K562 (cell line): ENCODE results near the gene MTMR4. TPM values are rescaled to one million over a fixed set of nuclear protein-coding genes. Genes with fewer than 3 reads are reported as not detected.

Experiments
- C11orf30 ChIP-seq: fragments of 450-650 bp; IDR thresholded peaks from 2 replicates; pipeline ENCODE4 v1.6.1; 2016; ENCODE audit warnings: low read depth, mild to moderate bottlenecking
- CBX3 ChIP-seq, 2 experiments: IDR thresholded peaks; 1 replicate in 1 of 2; 2 replicates in 1 of 2; pipeline ENCODE4 v1.6.1; 2012; ENCODE audit warnings: inconsistent platforms in 2 of 2, low read length in 2 of 2, borderline replicate concordance in 1 of 2, control low read depth in 1 of 2
- CTBP1 ChIP-seq: fragments of 450-650 bp; IDR thresholded peaks from 2 replicates; pipeline ENCODE4 v1.6.1; 2016; ENCODE audit warnings: borderline replicate concordance
- CXXC5 ChIP-seq: fragments of 250-450 bp; sonication (Bioruptor Pico); IDR thresholded peaks from 2 replicates; pipeline ENCODE4 v1.8.0; 2022; ENCODE audit warnings: inconsistent platforms, mild to moderate bottlenecking, moderate library complexity
- FOXA3 ChIP-seq, 2 experiments: fragments of 450-650 bp in 1 of 2; sonication (generic) in 1 of 2; formaldehyde crosslinking; IDR thresholded peaks in 1 of 2; conservative IDR thresholded peaks in 1 of 2; 2 replicates each; pipeline versions ENCODE4 v1.4.0 to v1.8.0; 2020 to 2022; ENCODE audit warnings: mild to moderate bottlenecking in 2 of 2, missing genetic modification reagents in 1 of 2
- GATAD2B ChIP-seq: fragments of 450-650 bp; IDR thresholded peaks from 2 replicates; pipeline ENCODE4 v1.6.1; 2017; ENCODE audit warnings: mild to moderate bottlenecking, borderline replicate concordance
- HMG20B ChIP-seq: fragments of 250-450 bp; sonication (Bioruptor Pico); IDR thresholded peaks from 2 replicates; pipeline ENCODE4 v1.5.0; 2021; ENCODE audit warnings: mild to moderate bottlenecking
- JUND ChIP-seq, 2 experiments: IDR thresholded peaks; 2 replicates in 1 of 2; 3 replicates in 1 of 2; pipeline ENCODE4 v1.6.1; 2011; ENCODE audit warnings: borderline replicate concordance in 2 of 2, low read depth in 2 of 2, low read length in 2 of 2, improper control_type of control experiment in 1 of 2, missing biosample characterization in 1 of 2, missing genetic modification characterization in 1 of 2, missing genetic modification reagents in 1 of 2
- NR2F6 ChIP-seq: fragments of 450-650 bp; formaldehyde crosslinking; IDR thresholded peaks from 2 replicates; pipeline ENCODE4 v1.4.0; 2020; ENCODE audit warnings: mild to moderate bottlenecking
- PCBP1 ChIP-seq: fragments of 200-400 bp; formaldehyde crosslinking; IDR thresholded peaks from 2 replicates; pipeline ENCODE4 v1.6.1; 2018; ENCODE audit warnings: mild to moderate bottlenecking, low read depth, low read length; ENCODE audit not compliant: poor library complexity, severe bottlenecking
- PHF8 ChIP-seq: fragments of 200-600 bp; sonication (generic); IDR thresholded peaks from 2 replicates; pipeline ENCODE4 v1.6.1; 2012; ENCODE audit warnings: mixed run types, mild to moderate bottlenecking, inconsistent platforms, low read length, moderate library complexity, borderline replicate concordance
- RCOR1 ChIP-seq, 2 experiments: IDR thresholded peaks; 2 replicates each; pipeline ENCODE4 v1.6.1; 2012; ENCODE audit warnings: low read depth in 2 of 2, low read length in 2 of 2, borderline replicate concordance in 1 of 2, improper control_type of control experiment in 1 of 2
- STAT5B ChIP-seq: fragments of 250-450 bp; sonication (Bioruptor Pico); IDR thresholded peaks from 2 replicates; pipeline ENCODE4 v1.8.0; 2021; ENCODE audit warnings: mild to moderate bottlenecking, inconsistent platforms
- XRCC3 ChIP-seq: fragments of 450-650 bp; IDR thresholded peaks from 2 replicates; pipeline ENCODE4 v1.6.1; 2017; ENCODE audit warnings: mild to moderate bottlenecking, moderate library complexity
- ZC3H11A ChIP-seq: IDR thresholded peaks from 2 replicates; pipeline ENCODE4 v1.6.1; 2012; ENCODE audit warnings: low read depth, low read length, improper control_type of control experiment
- polyA plus RNA-seq, 8 experiments: library from polyadenylated mRNA; depleted of rRNA in 4 of 8; stranded (reverse) in 5 of 8; unstranded in 3 of 8; fragments of >200 nt; fragmentation: Nextera tagmentation in 2 of 8; fragmentation: Illumina TruSeq in 1 of 8; extraction: Ambion mirVana in 2 of 8; extraction: Trizol in 1 of 8; gene quantifications; 2 replicates each; pipeline versions ENCODE4 v1.2.1 to v1.2.3, GENCODE V29; 2011 to 2014; ENCODE audit warnings: inconsistent platforms in 1 of 8, missing spikeins in 1 of 8
- total RNA-seq, 7 experiments: library from RNA; depleted of rRNA in 6 of 7; stranded (reverse); fragments of >200 nt in 6 of 7; fragmentation: Illumina TruSeq in 2 of 7; extraction: Trizol in 2 of 7; gene quantifications; 2 replicates each; pipeline versions ENCODE4 v1.2.1 to v1.2.3, GENCODE V29; 2011 to 2021; ENCODE audit warnings: low replicate concordance in 1 of 7
- TF ChIP-seq, protein P1 (sequence below): fragments of 200-800 bp; sonication (Bioruptor generic); IDR thresholded peaks from 2 replicates; pipeline ENCODE4 v1.6.1; 2016; ENCODE audit warnings: missing genetic modification characterization, missing compliant biosample characterization
- TF ChIP-seq, protein P2 (sequence below): fragments of 450-650 bp; formaldehyde crosslinking; IDR thresholded peaks from 2 replicates; pipeline ENCODE4 v1.4.0; 2020; ENCODE audit warnings: mild to moderate bottlenecking, moderate library complexity
- TF ChIP-seq, protein P3 (sequence below): fragments of 450-650 bp; formaldehyde crosslinking; IDR thresholded peaks from 2 replicates; pipeline ENCODE4 v1.4.0; 2020; ENCODE audit warnings: mild to moderate bottlenecking, moderate library complexity
- TF ChIP-seq, protein P4 (sequence below): fragments of 450-650 bp; IDR thresholded peaks from 2 replicates; pipeline ENCODE4 v1.6.1; 2016

Gene MTMR4
- total and polyA plus RNA-seq, 9 of the 15 experiments (the other 6 are each of a cell fraction or from before 2014, with no cell fraction given): 8.8 to 45.7 (median 28.7) TPM

DNA sequence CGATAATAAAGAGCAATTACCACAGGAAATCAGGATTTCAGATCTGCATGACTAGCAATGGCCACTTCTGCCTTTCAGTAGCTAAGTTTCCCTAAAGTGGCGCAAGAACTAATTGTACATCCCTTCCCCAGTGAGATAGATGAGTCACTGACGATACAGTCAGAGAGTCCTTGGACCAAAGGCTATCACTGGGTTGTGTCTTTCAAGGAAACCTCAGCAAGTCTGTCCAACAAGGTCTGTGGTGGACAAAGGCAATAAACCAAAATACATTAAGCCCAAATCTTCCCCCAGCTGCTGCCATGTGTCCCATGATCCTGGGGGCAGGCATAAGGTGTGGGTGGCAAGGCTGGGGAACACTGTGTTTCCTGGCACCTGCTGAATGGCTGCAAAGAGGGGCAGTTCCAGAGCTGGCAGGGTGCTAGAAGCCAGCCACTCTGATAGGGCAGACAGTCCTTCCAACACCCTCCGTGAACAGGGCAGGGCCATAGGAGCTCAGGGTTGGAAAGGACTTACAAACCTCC is 20.5 kb upstream of the MTMR4 start (continued):
- TF ChIP-seq, protein P1, sequence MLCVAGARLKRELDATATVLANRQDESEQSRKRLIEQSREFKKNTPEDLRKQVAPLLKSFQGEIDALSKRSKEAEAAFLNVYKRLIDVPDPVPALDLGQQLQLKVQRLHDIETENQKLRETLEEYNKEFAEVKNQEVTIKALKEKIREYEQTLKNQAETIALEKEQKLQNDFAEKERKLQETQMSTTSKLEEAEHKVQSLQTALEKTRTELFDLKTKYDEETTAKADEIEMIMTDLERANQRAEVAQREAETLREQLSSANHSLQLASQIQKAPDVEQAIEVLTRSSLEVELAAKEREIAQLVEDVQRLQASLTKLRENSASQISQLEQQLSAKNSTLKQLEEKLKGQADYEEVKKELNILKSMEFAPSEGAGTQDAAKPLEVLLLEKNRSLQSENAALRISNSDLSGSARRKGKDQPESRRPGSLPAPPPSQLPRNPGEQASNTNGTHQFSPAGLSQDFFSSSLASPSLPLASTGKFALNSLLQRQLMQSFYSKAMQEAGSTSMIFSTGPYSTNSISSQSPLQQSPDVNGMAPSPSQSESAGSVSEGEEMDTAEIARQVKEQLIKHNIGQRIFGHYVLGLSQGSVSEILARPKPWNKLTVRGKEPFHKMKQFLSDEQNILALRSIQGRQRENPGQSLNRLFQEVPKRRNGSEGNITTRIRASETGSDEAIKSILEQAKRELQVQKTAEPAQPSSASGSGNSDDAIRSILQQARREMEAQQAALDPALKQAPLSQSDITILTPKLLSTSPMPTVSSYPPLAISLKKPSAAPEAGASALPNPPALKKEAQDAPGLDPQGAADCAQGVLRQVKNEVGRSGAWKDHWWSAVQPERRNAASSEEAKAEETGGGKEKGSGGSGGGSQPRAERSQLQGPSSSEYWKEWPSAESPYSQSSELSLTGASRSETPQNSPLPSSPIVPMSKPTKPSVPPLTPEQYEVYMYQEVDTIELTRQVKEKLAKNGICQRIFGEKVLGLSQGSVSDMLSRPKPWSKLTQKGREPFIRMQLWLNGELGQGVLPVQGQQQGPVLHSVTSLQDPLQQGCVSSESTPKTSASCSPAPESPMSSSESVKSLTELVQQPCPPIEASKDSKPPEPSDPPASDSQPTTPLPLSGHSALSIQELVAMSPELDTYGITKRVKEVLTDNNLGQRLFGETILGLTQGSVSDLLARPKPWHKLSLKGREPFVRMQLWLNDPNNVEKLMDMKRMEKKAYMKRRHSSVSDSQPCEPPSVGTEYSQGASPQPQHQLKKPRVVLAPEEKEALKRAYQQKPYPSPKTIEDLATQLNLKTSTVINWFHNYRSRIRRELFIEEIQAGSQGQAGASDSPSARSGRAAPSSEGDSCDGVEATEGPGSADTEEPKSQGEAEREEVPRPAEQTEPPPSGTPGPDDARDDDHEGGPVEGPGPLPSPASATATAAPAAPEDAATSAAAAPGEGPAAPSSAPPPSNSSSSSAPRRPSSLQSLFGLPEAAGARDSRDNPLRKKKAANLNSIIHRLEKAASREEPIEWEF (CRISPR knock-in tag): no peak
- no peak for TF ChIP-seq HMG20B (CRISPR knock-in tag)
- TF ChIP-seq PHF8: no peak
- TF ChIP-seq CTBP1: peak; percentile 63; the same call in 1 of the 2 replicates
- no peak for TF ChIP-seq CXXC5 (CRISPR knock-in tag)
- TF ChIP-seq, protein P2, sequence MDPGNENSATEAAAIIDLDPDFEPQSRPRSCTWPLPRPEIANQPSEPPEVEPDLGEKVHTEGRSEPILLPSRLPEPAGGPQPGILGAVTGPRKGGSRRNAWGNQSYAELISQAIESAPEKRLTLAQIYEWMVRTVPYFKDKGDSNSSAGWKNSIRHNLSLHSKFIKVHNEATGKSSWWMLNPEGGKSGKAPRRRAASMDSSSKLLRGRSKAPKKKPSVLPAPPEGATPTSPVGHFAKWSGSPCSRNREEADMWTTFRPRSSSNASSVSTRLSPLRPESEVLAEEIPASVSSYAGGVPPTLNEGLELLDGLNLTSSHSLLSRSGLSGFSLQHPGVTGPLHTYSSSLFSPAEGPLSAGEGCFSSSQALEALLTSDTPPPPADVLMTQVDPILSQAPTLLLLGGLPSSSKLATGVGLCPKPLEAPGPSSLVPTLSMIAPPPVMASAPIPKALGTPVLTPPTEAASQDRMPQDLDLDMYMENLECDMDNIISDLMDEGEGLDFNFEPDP (CRISPR knock-in tag): no peak
- TF ChIP-seq NR2F6 (CRISPR knock-in tag): no peak
- no peak for TF ChIP-seq FOXA3 (CRISPR knock-in tag; conservative IDR thresholded peaks at IDR 0.05 in 1 of 2, IDR thresholded peaks at IDR 0.05 in 1 of 2)
- no peak for TF ChIP-seq C11orf30
- TF ChIP-seq, protein P3, sequence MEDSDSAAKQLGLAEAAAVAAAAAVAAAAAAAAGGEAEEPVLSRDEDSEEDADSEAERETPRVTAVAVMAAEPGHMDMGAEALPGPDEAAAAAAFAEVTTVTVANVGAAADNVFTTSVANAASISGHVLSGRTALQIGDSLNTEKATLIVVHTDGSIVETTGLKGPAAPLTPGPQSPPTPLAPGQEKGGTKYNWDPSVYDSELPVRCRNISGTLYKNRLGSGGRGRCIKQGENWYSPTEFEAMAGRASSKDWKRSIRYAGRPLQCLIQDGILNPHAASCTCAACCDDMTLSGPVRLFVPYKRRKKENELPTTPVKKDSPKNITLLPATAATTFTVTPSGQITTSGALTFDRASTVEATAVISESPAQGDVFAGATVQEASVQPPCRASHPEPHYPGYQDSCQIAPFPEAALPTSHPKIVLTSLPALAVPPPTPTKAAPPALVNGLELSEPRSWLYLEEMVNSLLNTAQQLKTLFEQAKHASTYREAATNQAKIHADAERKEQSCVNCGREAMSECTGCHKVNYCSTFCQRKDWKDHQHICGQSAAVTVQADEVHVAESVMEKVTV: no peak
- no peak for TF ChIP-seq CBX3 (IDR thresholded peaks at IDR 0.05; ENCODE audit: borderline replicate concordance in 1 of 2, low read length in 2 of 2)
- no peak for TF ChIP-seq STAT5B (CRISPR knock-in tag)
- TF ChIP-seq, protein P4, sequence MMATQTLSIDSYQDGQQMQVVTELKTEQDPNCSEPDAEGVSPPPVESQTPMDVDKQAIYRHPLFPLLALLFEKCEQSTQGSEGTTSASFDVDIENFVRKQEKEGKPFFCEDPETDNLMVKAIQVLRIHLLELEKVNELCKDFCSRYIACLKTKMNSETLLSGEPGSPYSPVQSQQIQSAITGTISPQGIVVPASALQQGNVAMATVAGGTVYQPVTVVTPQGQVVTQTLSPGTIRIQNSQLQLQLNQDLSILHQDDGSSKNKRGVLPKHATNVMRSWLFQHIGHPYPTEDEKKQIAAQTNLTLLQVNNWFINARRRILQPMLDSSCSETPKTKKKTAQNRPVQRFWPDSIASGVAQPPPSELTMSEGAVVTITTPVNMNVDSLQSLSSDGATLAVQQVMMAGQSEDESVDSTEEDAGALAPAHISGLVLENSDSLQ: no peak
- no peak for TF ChIP-seq PCBP1
- TF ChIP-seq XRCC3: no peak
- TF ChIP-seq GATAD2B: no peak
- no peak for TF ChIP-seq ZC3H11A
- peak in 1 of 2 experiments; percentile 66; a peak in 1 of 4 replicates for TF ChIP-seq RCOR1 (IDR thresholded peaks at IDR 0.05; ENCODE audit: borderline replicate concordance in 1 of 2, low read depth in 2 of 2, low read length in 2 of 2)
- TF ChIP-seq JUND (IDR thresholded peaks at IDR 0.05; ENCODE audit: borderline replicate concordance, low read depth, low read length): peak; percentile 85
- peak; percentile 37; the same call in 1 of the 3 replicates for TF ChIP-seq JUND (tag; IDR thresholded peaks at IDR 0.05; ENCODE audit: borderline replicate concordance, low read depth, low read length)
